HG03159 (cell line): ENCODE results near the gene MPC1L.
"Not testable (repeated sequence)": the region's sequence is repeated elsewhere in the genome, so short reads cannot be mapped to it uniquely, and the experiment has no call there.

Source experiments
- ATAC-seq: cut with Tn5 transposase; IDR thresholded peaks from one replicate; pipeline ENCODE4 v1.9.1; 2021; ENCODE audit warnings: mild to moderate bottlenecking, moderate library complexity; ENCODE audit not compliant: unreplicated experiment

The MPC1L gene

GRCh38 chrX:40623139-40623536 is at the start of gene MPC1L:
MPC1L (plus strand) TSS chrX:40623428; CDS start chrX:40623566, 138 bp downstream.
- no peak for ATAC-seq

GRCh38 chrX:40573763-40574162 is 49.5 kb upstream of the MPC1L start:
- ATAC-seq = no peak

- ATAC-seq = not testable (repeated sequence)
These were observed 47.8 kb upstream of the MPC1L start for GRCh38 chrX:40575411-40575810.

GRCh38 chrX:40576291-40576690 is 46.9 kb upstream of the MPC1L start:
- no peak for ATAC-seq

- ATAC-seq = no peak
These were observed 45.1 kb upstream of the MPC1L start for GRCh38 chrX:40578039-40578695.

- no peak for ATAC-seq
These were observed 44.1 kb upstream of the MPC1L start for GRCh38 chrX:40579141-40579540.

GRCh38 chrX:40579900-40580536 is 43.2 kb upstream of the MPC1L start:
- peak; percentile 42 for ATAC-seq

- ATAC-seq = peak; percentile 96
These were observed 42.5 kb upstream of the MPC1L start, which contains the start of gene ATP6AP2 for GRCh38 chrX:40580537-40581335. ATP6AP2 (plus strand) TSS chrX:40580970; CDS start chrX:40581066, 96 bp downstream.

GRCh38 chrX:40581336-40581920 is 41.8 kb upstream of the MPC1L start:
- ATAC-seq = no peak

- ATAC-seq = not testable (repeated sequence)
These were observed 41.0 kb upstream of the MPC1L start for GRCh38 chrX:40582178-40582577.

- ATAC-seq = no peak
These were observed 40.4 kb upstream of the MPC1L start for GRCh38 chrX:40582811-40583210.

- not testable (repeated sequence) for ATAC-seq
These were observed 35.6 kb upstream of the MPC1L start for GRCh38 chrX:40587623-40588022.

- ATAC-seq = not testable (repeated sequence)
These were observed 33.5 kb upstream of the MPC1L start for GRCh38 chrX:40589616-40590321.

- ATAC-seq = no peak
These were observed 19.8 kb upstream of the MPC1L start for GRCh38 chrX:40603446-40603845.

- ATAC-seq = no peak
These were observed 15.8 kb upstream of the MPC1L start for GRCh38 chrX:40607381-40607780.

GRCh38 chrX:40612511-40612910 is 10.7 kb upstream of the MPC1L start:
- no peak for ATAC-seq

- ATAC-seq = no peak
These were observed 7.3 kb upstream of the MPC1L start for GRCh38 chrX:40615976-40616375.

GRCh38 chrX:40617566-40617965 is 5.7 kb upstream of the MPC1L start:
- no peak for ATAC-seq

- no peak for ATAC-seq
These were observed 619 bp upstream of the MPC1L start for GRCh38 chrX:40622479-40623138.

GRCh38 chrX:40623665-40624064 is 437 bp downstream of the MPC1L start:
- ATAC-seq = no peak
